SK-N-SH (cell line): ENCODE data around the gene RPS6KA2. TPM values are rescaled to one million over a fixed set of nuclear protein-coding genes. Genes with fewer than 3 reads are reported as not detected.
A peak's percentile ranks its signal among the peaks of the same experiment; 100 is the strongest.

ENCODE experiments used
- CTCF ChIA-PET: fragments of 300-600, 350-600 bp; formaldehyde crosslinking; extraction: SDS; loops from one replicate; lab custom pipeline; 2021; lab: Yijun Ruan, JAX
- POLR2A ChIA-PET: fragments of 350-600 bp; sonication (Branson Sonifier 250); formaldehyde crosslinking; extraction: SDS; loops from one replicate; lab custom pipeline; 2020; ENCODE audit warnings: antibody characterized with exemption, inconsistent platforms; lab: Yijun Ruan, JAX
- DNase-seq: peaks from one replicate; pipeline ENCODE4 v3.0.0; 2012
- H2AFZ ChIP-seq: fragments of 200-600 bp; sonication (generic); 2 replicates; pipeline ENCODE4 v1.8.1; 2016; ENCODE audit warnings: antibody characterized with exemption, mild to moderate bottlenecking, low read depth
- H3F3A ChIP-seq: fragments of 200-600 bp; sonication (generic); replicated peaks from 2 replicates; pipeline ENCODE3; 2016; ENCODE audit warnings: antibody characterized with exemption, mild to moderate bottlenecking; ENCODE audit not compliant: insufficient read depth
- H3K27ac ChIP-seq, 2 experiments: fragments of 200-500 bp in 1 of 2; fragments of 200-600 bp in 1 of 2; sonication (Bioruptor generic) in 1 of 2; sonication (generic), shearing (Covaris generic) in 1 of 2; 2 replicates each; pipeline versions ENCODE4 v1.5.1 to v1.6.1; 2014 to 2016; ENCODE audit warnings: low read depth in 2 of 2, inconsistent platforms in 1 of 2, low read length in 1 of 2, mild to moderate bottlenecking in 1 of 2, mixed read lengths in 1 of 2
- H3K27me3 ChIP-seq: fragments of 200-600 bp; sonication (generic), shearing (Covaris generic); 2 replicates; pipeline ENCODE4 v1.6.1; 2016; ENCODE audit warnings: mixed run types; ENCODE audit not compliant: insufficient read depth
- H3K36me3 ChIP-seq, 2 experiments: fragments of 200-500 bp in 1 of 2; fragments of 200-600 bp in 1 of 2; sonication (Bioruptor generic) in 1 of 2; sonication (generic) in 1 of 2; replicated peaks in 1 of 2; 2 replicates each; pipeline versions ENCODE3 to v1.5.1; 2014 to 2016; ENCODE audit warnings: low read length in 1 of 2, mild to moderate bottlenecking in 1 of 2; ENCODE audit not compliant: insufficient read depth in 2 of 2, control insufficient read depth in 1 of 2
- H3K4me1 ChIP-seq, 2 experiments: fragments of 200-500 bp in 1 of 2; fragments of 200-600 bp in 1 of 2; sonication (Bioruptor generic) in 1 of 2; sonication (generic), shearing (Covaris generic) in 1 of 2; 2 replicates each; pipeline versions ENCODE4 v1.5.1 to v1.6.1; 2014 to 2016; ENCODE audit warnings: low read depth in 1 of 2, low read length in 1 of 2, mixed run types in 1 of 2; ENCODE audit not compliant: insufficient read depth in 2 of 2, control insufficient read depth in 1 of 2
- H3K4me2 ChIP-seq: fragments of 200-600 bp; sonication (generic), shearing (Covaris generic); 2 replicates; pipeline ENCODE4 v1.6.1; 2017; ENCODE audit warnings: mixed run types
- H3K4me3 ChIP-seq, 2 experiments: fragments of 200-500 bp in 1 of 2; fragments of 200-600 bp in 1 of 2; sonication (Bioruptor generic) in 1 of 2; sonication (generic), shearing (Covaris generic) in 1 of 2; 2 replicates each; pipeline versions ENCODE4 v1.5.1 to v1.8.1; 2014 to 2016; ENCODE audit warnings: low read depth in 2 of 2, inconsistent platforms in 1 of 2, low read length in 1 of 2, mild to moderate bottlenecking in 1 of 2, mixed read lengths in 1 of 2, moderate library complexity in 1 of 2
- H3K79me2 ChIP-seq: fragments of 200-600 bp; sonication (generic); 2 replicates; pipeline ENCODE4 v1.8.1; 2017; ENCODE audit warnings: mild to moderate bottlenecking; ENCODE audit not compliant: insufficient read depth
- H3K9ac ChIP-seq: fragments of 200-600 bp; sonication (generic); 2 replicates; pipeline ENCODE4 v1.6.1; 2017; ENCODE audit warnings: mixed run types
- H3K9me2 ChIP-seq: fragments of 200-600 bp; sonication (generic); 2 replicates; pipeline ENCODE4 v1.6.1; 2017; ENCODE audit warnings: mixed run types
- H3K9me3 ChIP-seq: fragments of 200-600 bp; sonication (generic); 2 replicates; pipeline ENCODE4 v1.6.1; 2017; ENCODE audit warnings: mixed run types, mild to moderate bottlenecking, moderate library complexity
- H4K20me1 ChIP-seq: fragments of 200-600 bp; sonication (generic); 2 replicates; pipeline ENCODE4 v1.6.1; 2017; ENCODE audit warnings: mild to moderate bottlenecking, mixed run types; ENCODE audit not compliant: insufficient read depth
- CHD2 ChIP-seq: fragments of 150-350 bp; IDR thresholded peaks from 2 replicates; pipeline ENCODE4 v1.6.1; 2018; ENCODE audit warnings: low read length; ENCODE audit not compliant: partially characterized antibody
- GABPA ChIP-seq: IDR thresholded peaks from 2 replicates; pipeline ENCODE4 v1.4.0; 2012; ENCODE audit warnings: low read depth, mild to moderate bottlenecking
- NRF1 ChIP-seq: IDR thresholded peaks from 2 replicates; pipeline ENCODE4 v1.6.1; 2012; ENCODE audit warnings: low read depth, mild to moderate bottlenecking, low read length
- RFX5 ChIP-seq: IDR thresholded peaks from 2 replicates; pipeline ENCODE4 v1.6.1; 2012; ENCODE audit warnings: mild to moderate bottlenecking, improper control_type of control experiment, low read length
- TCF12 ChIP-seq: IDR thresholded peaks from 2 replicates; pipeline ENCODE4 v1.4.0; 2012
- TEAD4 ChIP-seq: IDR thresholded peaks from 2 replicates; pipeline ENCODE4 v1.4.0; 2012; ENCODE audit warnings: mild to moderate bottlenecking, borderline replicate concordance; ENCODE audit not compliant: insufficient read depth
- YY1 ChIP-seq: IDR thresholded peaks from 2 replicates; pipeline ENCODE4 v1.4.0; 2012; ENCODE audit warnings: low read depth, mild to moderate bottlenecking
- WGBS: methylation state at CpG from one replicate; pipeline ENCODE4 v1.1.6; 2017; ENCODE audit warnings: low lambda C conversion rate; 5-methylcytosine and 5-hydroxymethylcytosine counted together
- polyA plus RNA-seq, 3 experiments: library from polyadenylated mRNA; depleted of rRNA; stranded (reverse); fragments of >200 nt; gene quantifications; 2 replicates each; pipeline ENCODE4 v1.2.3, GENCODE V29; 2012
- TF ChIP-seq, protein P1 (sequence below): IDR thresholded peaks from 2 replicates; pipeline ENCODE4; 2012
- TF ChIP-seq, protein P2 (sequence below): IDR thresholded peaks from 2 replicates; pipeline ENCODE4 v1.6.1; 2012; ENCODE audit warnings: mild to moderate bottlenecking, low read depth, low read length, moderate library complexity

The RPS6KA2 gene
- polyA plus RNA-seq, 1 of the 3 experiments (the other 2 are of a cell fraction) = 59.5 TPM

DNA sequence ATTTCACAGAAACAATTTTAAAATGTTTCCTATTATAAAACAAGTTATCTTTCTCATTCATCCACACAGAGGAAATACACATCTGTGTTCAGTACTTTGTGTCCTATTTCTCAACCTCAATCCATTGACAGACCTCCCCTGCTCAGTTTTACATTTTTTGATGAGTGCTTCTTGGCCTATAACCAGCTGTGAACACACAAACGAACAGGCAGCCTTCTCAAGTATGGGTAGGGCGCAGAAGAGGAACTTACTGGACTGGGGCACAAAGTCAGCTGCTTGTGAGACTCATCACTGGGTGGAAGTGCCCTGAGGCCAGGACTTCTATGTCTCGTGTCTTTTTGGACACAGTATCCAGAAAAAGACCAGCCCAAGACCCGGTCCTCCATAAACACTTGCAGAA, 2.8 kb downstream of the RPS6KA2 start:
- TF ChIP-seq NRF1 = no peak
- TF ChIP-seq, protein P1, sequence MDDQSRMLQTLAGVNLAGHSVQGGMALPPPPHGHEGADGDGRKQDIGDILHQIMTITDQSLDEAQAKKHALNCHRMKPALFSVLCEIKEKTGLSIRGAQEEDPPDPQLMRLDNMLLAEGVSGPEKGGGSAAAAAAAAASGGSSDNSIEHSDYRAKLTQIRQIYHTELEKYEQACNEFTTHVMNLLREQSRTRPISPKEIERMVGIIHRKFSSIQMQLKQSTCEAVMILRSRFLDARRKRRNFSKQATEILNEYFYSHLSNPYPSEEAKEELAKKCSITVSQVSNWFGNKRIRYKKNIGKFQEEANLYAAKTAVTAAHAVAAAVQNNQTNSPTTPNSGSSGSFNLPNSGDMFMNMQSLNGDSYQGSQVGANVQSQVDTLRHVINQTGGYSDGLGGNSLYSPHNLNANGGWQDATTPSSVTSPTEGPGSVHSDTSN = peak; percentile 59
- no peak for TF ChIP-seq TEAD4
- TF ChIP-seq, protein P2, sequence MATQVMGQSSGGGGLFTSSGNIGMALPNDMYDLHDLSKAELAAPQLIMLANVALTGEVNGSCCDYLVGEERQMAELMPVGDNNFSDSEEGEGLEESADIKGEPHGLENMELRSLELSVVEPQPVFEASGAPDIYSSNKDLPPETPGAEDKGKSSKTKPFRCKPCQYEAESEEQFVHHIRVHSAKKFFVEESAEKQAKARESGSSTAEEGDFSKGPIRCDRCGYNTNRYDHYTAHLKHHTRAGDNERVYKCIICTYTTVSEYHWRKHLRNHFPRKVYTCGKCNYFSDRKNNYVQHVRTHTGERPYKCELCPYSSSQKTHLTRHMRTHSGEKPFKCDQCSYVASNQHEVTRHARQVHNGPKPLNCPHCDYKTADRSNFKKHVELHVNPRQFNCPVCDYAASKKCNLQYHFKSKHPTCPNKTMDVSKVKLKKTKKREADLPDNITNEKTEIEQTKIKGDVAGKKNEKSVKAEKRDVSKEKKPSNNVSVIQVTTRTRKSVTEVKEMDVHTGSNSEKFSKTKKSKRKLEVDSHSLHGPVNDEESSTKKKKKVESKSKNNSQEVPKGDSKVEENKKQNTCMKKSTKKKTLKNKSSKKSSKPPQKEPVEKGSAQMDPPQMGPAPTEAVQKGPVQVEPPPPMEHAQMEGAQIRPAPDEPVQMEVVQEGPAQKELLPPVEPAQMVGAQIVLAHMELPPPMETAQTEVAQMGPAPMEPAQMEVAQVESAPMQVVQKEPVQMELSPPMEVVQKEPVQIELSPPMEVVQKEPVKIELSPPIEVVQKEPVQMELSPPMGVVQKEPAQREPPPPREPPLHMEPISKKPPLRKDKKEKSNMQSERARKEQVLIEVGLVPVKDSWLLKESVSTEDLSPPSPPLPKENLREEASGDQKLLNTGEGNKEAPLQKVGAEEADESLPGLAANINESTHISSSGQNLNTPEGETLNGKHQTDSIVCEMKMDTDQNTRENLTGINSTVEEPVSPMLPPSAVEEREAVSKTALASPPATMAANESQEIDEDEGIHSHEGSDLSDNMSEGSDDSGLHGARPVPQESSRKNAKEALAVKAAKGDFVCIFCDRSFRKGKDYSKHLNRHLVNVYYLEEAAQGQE = no peak
- no peak for TF ChIP-seq RFX5
- peak; percentile 76 for TF ChIP-seq TCF12
- no peak for TF ChIP-seq GABPA
- Histone ChIP-seq H3K9me2 (no peaks in the 10 kb centered on the region), H3K36me3 (no peaks in the 10 kb centered on the region), H3K79me2 (peaks cover 60% of the 10 kb centered on the region), H3K4me1 (peaks cover 36 to 61% of the 10 kb centered on the region in 2 experiments), H3K9ac (no peak overlapping the region; the same call in 1 of the 2 replicates), H4K20me1 (no peaks in the 10 kb centered on the region; the same call in 1 of the 2 replicates), H3K27ac (peak overlapping the region; percentile 77 to 93; a peak in 3 of 4 replicates), H3K4me2 (peak overlapping the region; percentile 97), H3K27me3 (no peaks in the 10 kb centered on the region), H3F3A (peaks cover 40% of the 10 kb centered on the region), H2AFZ (no peak overlapping the region), H3K4me3 (peak overlapping the region in 1 of 2 experiments; percentile 20; a peak in 1 of 4 replicates), H3K9me3 (no peaks in the 10 kb centered on the region)
- ChIA-PET CTCF (interaction anchor here (1.0 kb wide), 1 partner anchor 151 kb away, joined by 3 read pairs; no protein-coding TSS in a partner anchor), POLR2A (interaction anchor here (0.7 to 0.8 kb wide), 3 partner anchors 40 to 148 kb away, joined by 3 to 7 read pairs (median 5); no protein-coding TSS in a partner anchor)
- WGBS = 62% methylated on average over 4 of the region's 4 CpGs
- no peak for DNase-seq

DNA sequence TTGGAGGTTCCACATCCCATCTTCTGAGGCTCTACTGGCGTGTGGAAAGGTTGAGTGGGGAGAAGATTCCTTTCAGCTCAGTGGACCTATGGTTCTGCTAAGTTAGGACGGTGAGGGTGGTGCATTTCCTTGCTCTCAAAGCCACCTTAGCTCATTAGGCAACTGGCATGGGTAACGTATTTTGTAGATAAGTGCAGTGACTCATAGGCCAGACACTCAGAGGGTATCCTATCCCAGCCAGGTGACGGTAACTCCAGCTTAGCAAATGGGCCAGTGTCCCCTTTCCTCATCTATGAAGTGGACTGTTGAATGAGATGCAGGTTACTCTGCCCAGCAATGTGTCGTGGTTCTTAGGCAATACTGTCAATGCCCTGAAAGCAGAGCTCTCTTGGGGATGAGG, 3.7 kb downstream of the RPS6KA2 start:
- Histone ChIP-seq H3K79me2 (peaks cover 70% of the 10 kb centered on the region), H3K9ac (no peak overlapping the region), H3K27ac (peak overlapping the region in 1 of 2 experiments; percentile 93; a peak in 2 of 4 replicates), H3K4me3 (no peak overlapping the region), H3K9me2 (no peaks in the 10 kb centered on the region), H3F3A (peaks cover 44% of the 10 kb centered on the region), H3K9me3 (no peaks in the 10 kb centered on the region), H3K4me1 (peaks cover 40 to 63% of the 10 kb centered on the region in 2 experiments), H2AFZ (no peak overlapping the region), H3K4me2 (peak overlapping the region; percentile 44; the same call in 1 of the 2 replicates), H4K20me1 (no peaks in the 10 kb centered on the region; the same call in 1 of the 2 replicates), H3K27me3 (no peaks in the 10 kb centered on the region), H3K36me3 (peaks cover 2 to 6% of the 10 kb centered on the region in 2 experiments)
- POLR2A ChIA-PET = no interaction called here
- WGBS = 81% methylated on average over 5 of the region's 5 CpGs
- no peak for DNase-seq
- CTCF ChIA-PET = no interaction called here
- TF ChIP-seq CHD2 (no peak), NRF1 (no peak), YY1 (no peak)
